Fibroblast of the aortic adventitia (primary cell): ENCODE results near the gene NAGK. TPM values are rescaled to one million over a fixed set of nuclear protein-coding genes. Genes with fewer than 3 reads are reported as not detected.
"Not testable (repeated sequence)": the region's sequence is repeated elsewhere in the genome, so short reads cannot be mapped to it uniquely, and the experiment has no call there.

ENCODE experiments used
- DNase-seq: peaks from one replicate; pipeline ENCODE4 v3.0.0-alpha.2; 2010; ENCODE audit warnings: low read depth
- H3K4me3 ChIP-seq: 2 replicates; pipeline ENCODE4 v1.5.1; 2011; ENCODE audit warnings: low read depth, mild to moderate bottlenecking, control low read depth, low read length, moderate library complexity
- CTCF ChIP-seq: IDR thresholded peaks from 2 replicates; pipeline ENCODE4 v1.5.1; 2011; ENCODE audit warnings: mild to moderate bottlenecking, low read length, control low read depth, inconsistent platforms; ENCODE audit not compliant: insufficient read depth
- total RNA-seq: library from RNA; depleted of rRNA; stranded (reverse); fragments of >200 nt; gene quantifications from 2 replicates; pipeline ENCODE4 v1.2.3, GENCODE V29; 2012; ENCODE audit warnings: low replicate concordance

NAGK gene
- total RNA-seq, 1 donor, result 63.0 TPM

- not testable (repeated sequence) for DNase-seq, H3K4me3 ChIP-seq
Measured at GRCh38 chr2:71091808-71092207, 23.4 kb downstream of the NAGK start.

- H3K4me3 ChIP-seq, DNase-seq: not testable (repeated sequence)
Measured at GRCh38 chr2:71092491-71093260, 24.2 kb downstream of the NAGK start.

GRCh38 chr2:71100195-71100964 is 31.9 kb downstream of the NAGK start:
- peak; percentile 87 for TF ChIP-seq CTCF
- peak; percentile 68 for DNase-seq
- H3K4me3 ChIP-seq, result no peak overlapping the region

GRCh38 chr2:71101656-71102055 is 33.2 kb downstream of the NAGK start:
- DNase-seq, result peak; percentile 74
- no peak overlapping the region for H3K4me3 ChIP-seq

GRCh38 chr2:71102981-71103681 is 34.7 kb downstream of the NAGK start:
- H3K4me3 ChIP-seq, result no peak overlapping the region
- TF ChIP-seq CTCF, result no peak
- no peak for DNase-seq

More at GRCh38 chr2:71101656-71102055, 33.2 kb downstream of the NAGK start:
- TF ChIP-seq CTCF, result no peak

GRCh38 chr2:71103809-71104208 is 35.4 kb downstream of the NAGK start:
- TF ChIP-seq CTCF, result no peak
- no peak overlapping the region for H3K4me3 ChIP-seq
- DNase-seq, result no peak

- DNase-seq, H3K4me3 ChIP-seq: not testable (repeated sequence)
Measured at GRCh38 chr2:71106463-71106862, 38.0 kb downstream of the NAGK start.

- no peak for DNase-seq
- no peak overlapping the region for H3K4me3 ChIP-seq
- no peak for TF ChIP-seq CTCF
Measured at GRCh38 chr2:71108091-71108490, 39.6 kb downstream of the NAGK start.
